ENCODE results near the gene MARCKS. TPM values are rescaled to one million over a fixed set of nuclear protein-coding genes. Genes with fewer than 3 reads are reported as not detected.

MARCKS gene
- polyA plus RNA-seq, 1 donor from 2014 or later: 369 TPM

DNA sequence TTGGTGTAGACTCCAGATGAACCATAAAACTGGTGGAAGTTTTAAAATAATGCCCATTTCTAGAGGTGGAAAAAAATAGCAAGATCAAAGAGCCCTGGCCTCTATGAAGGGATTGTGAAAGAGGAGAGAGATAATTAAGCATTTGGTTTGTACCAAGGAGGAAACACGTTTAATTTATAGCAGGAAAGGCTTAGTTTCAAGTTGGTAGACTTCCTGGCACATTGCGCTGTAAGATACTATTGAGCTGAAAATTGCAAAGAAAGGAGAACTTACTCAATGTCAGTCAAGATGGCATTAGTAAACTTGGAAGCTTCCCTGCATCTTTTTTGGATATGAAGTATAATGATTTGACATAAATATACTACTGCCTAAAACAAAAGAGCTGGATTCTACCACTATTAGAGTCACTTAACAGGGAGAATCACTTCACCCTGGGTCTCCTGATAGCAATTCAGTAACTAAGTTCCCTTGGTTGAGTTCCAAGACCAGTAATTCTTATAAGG lies 24.4 kb downstream of the MARCKS start:
- Histone ChIP-seq H4K20me1 (ENCODE audit: insufficient read depth) (no peaks in the 10 kb centered on the region), H3K4me2 (ENCODE audit: low read length) (no peak overlapping the region), H3F3A (ENCODE audit: insufficient read depth, low read length, poor library complexity, severe bottlenecking) (no peaks in the 10 kb centered on the region), H3K27ac (ENCODE audit: low read length) (no peak overlapping the region), H3K79me2 (replicated peaks; ENCODE audit: insufficient read depth, low read length) (no peaks in the 10 kb centered on the region), H3K4me3 (ENCODE audit: low read length) (no peak overlapping the region), H3K36me3 (ENCODE audit: insufficient read depth, low read length) (no peaks in the 10 kb centered on the region), H3K27me3 (ENCODE audit: insufficient read depth, low read depth, low read length) (no peaks in the 10 kb centered on the region), H2AFZ (ENCODE audit: low read depth, low read length) (no peak overlapping the region), H3K9me2 (ENCODE audit: insufficient read depth, low read length) (no peaks in the 10 kb centered on the region), H3K9me3 (ENCODE audit: low read length) (no peaks in the 10 kb centered on the region), H3K9ac (ENCODE audit: low read length) (no peak overlapping the region)
- TF ChIP-seq REST (IDR thresholded peaks at IDR 0.05; ENCODE audit: borderline replicate concordance) (no peak), EZH2 (IDR thresholded peaks at IDR 0.05; ENCODE audit: borderline replicate concordance, insufficient read depth, low read length, poor library complexity, severe bottlenecking) (no peak), EP300 (conservative IDR thresholded peaks at IDR 0.05; ENCODE audit: poor library complexity, severe bottlenecking) (no peak), POLR2AphosphoS5 (IDR thresholded peaks at IDR 0.05) (no peak), TAF1 (IDR thresholded peaks at IDR 0.05; ENCODE audit: low read depth) (no peak), SMC3 (conservative IDR thresholded peaks at IDR 0.05; ENCODE audit: poor library complexity) (no peak), MXI1 (conservative IDR thresholded peaks at IDR 0.05; ENCODE audit: poor library complexity, severe bottlenecking) (no peak)
- TF ChIP-seq, protein P1, sequence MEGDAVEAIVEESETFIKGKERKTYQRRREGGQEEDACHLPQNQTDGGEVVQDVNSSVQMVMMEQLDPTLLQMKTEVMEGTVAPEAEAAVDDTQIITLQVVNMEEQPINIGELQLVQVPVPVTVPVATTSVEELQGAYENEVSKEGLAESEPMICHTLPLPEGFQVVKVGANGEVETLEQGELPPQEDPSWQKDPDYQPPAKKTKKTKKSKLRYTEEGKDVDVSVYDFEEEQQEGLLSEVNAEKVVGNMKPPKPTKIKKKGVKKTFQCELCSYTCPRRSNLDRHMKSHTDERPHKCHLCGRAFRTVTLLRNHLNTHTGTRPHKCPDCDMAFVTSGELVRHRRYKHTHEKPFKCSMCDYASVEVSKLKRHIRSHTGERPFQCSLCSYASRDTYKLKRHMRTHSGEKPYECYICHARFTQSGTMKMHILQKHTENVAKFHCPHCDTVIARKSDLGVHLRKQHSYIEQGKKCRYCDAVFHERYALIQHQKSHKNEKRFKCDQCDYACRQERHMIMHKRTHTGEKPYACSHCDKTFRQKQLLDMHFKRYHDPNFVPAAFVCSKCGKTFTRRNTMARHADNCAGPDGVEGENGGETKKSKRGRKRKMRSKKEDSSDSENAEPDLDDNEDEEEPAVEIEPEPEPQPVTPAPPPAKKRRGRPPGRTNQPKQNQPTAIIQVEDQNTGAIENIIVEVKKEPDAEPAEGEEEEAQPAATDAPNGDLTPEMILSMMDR (IDR thresholded peaks at IDR 0.05; ENCODE audit: poor library complexity, severe bottlenecking): no peak

DNA sequence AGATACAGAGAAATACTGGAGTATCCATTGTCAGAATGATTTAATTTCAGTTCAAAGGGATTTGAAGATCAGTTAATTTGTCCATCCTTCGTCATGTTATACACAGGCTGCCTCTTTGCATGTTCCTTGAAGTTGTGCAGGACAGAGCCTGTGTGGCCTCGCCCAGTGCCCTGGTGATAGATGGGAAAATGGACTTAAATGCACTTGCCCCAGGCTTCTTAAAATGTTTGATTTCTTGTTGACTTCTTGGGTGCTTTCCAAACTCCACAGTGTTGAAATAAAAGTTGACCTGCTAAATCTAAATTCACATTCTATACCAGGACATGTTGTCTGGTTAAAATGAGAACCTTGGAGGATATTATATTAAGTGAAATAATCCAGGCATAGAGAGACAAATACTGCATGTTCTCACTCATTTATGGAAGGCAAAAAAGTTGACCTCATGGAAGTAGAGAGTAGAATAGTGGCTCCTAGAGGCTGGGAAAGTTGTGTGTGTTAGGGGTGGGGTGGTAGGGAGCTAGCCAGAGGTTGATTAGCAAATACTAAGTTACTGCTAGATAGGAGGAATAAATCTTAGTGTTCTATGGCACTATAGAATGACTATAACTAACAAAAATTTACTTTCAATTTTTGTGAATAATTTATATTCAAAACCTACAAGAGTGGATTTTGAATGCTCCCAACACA lies 25.3 kb downstream of the MARCKS start:
- Histone ChIP-seq H3F3A (ENCODE audit: insufficient read depth, low read length, poor library complexity, severe bottlenecking) (no peaks in the 10 kb centered on the region), H3K79me2 (replicated peaks; ENCODE audit: insufficient read depth, low read length) (no peaks in the 10 kb centered on the region), H3K9me2 (ENCODE audit: insufficient read depth, low read length) (no peaks in the 10 kb centered on the region), H3K9me3 (ENCODE audit: low read length) (no peaks in the 10 kb centered on the region), H2AFZ (ENCODE audit: low read depth, low read length) (no peak overlapping the region), H3K4me2 (ENCODE audit: low read length) (no peak overlapping the region), H3K4me3 (ENCODE audit: low read length) (no peak overlapping the region), H3K36me3 (ENCODE audit: insufficient read depth, low read length) (no peaks in the 10 kb centered on the region), H3K9ac (ENCODE audit: low read length) (no peak overlapping the region), H3K27me3 (ENCODE audit: insufficient read depth, low read depth, low read length) (no peaks in the 10 kb centered on the region), H4K20me1 (ENCODE audit: insufficient read depth) (no peaks in the 10 kb centered on the region), H3K27ac (ENCODE audit: low read length) (no peak overlapping the region)
- TF ChIP-seq POLR2AphosphoS5 (IDR thresholded peaks at IDR 0.05) (no peak), TAF1 (IDR thresholded peaks at IDR 0.05; ENCODE audit: low read depth) (no peak), EP300 (conservative IDR thresholded peaks at IDR 0.05; ENCODE audit: poor library complexity, severe bottlenecking) (no peak), REST (IDR thresholded peaks at IDR 0.05; ENCODE audit: borderline replicate concordance) (no peak), EZH2 (IDR thresholded peaks at IDR 0.05; ENCODE audit: borderline replicate concordance, insufficient read depth, low read length, poor library complexity, severe bottlenecking) (no peak), MXI1 (conservative IDR thresholded peaks at IDR 0.05; ENCODE audit: poor library complexity, severe bottlenecking) (no peak), RAD21 (conservative IDR thresholded peaks at IDR 0.05) (no peak), SMC3 (conservative IDR thresholded peaks at IDR 0.05; ENCODE audit: poor library complexity) (no peak)
- TF ChIP-seq, protein P1 (IDR thresholded peaks at IDR 0.05; ENCODE audit: poor library complexity, severe bottlenecking): no peak
